ENCODE results near the gene RAP2A. TPM values are rescaled to one million over a fixed set of nuclear protein-coding genes. Genes with fewer than 3 reads are reported as not detected.

RAP2A gene
- total RNA-seq, 1 donor from 2014 or later, result 56.9 TPM

DNA sequence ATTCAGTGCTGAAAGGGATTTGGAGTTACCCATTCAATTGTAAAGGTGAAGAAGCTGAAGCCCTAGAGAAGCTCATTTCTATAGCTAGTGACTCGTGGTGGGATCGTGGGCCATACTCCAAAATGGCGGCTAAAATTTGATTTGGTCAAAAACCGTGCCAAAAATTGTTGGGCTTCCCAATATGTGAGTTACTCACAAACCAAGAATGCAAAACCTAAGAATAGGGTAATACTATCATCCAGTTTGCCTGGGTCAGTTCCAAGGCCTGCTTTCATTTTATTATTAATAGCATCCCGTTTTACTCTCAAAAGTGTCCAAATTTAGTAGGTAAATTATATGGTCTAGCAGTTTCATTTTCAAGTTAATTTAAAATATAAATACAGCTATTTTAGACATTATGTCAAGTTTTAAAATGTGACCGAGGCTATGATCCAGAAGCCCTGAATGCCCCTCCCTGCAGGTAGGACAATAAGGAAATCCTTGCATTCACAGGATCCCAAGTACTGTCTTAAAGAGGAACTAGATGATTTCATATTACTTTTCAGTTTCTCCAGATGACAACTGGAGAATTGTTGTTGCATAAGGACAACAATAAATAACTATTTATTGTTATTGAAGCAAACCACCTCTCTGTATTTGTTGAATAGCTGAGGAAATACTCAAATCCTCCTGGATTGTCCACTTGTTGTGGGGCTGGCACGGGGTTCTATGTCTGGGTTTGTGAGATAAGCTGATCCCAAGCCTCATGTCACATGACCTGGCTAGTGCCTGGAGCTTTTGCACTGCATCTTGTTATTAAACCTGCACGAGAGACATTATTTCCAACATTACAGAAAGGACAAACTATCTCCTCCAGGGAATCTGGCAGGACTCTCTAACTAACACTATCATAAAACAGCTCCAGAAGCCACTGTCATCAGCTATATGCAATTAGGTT is 11.6 kb upstream of the RAP2A start:
- no peak for DNase-seq (ENCODE audit: low read depth in 2 of 2)

DNA sequence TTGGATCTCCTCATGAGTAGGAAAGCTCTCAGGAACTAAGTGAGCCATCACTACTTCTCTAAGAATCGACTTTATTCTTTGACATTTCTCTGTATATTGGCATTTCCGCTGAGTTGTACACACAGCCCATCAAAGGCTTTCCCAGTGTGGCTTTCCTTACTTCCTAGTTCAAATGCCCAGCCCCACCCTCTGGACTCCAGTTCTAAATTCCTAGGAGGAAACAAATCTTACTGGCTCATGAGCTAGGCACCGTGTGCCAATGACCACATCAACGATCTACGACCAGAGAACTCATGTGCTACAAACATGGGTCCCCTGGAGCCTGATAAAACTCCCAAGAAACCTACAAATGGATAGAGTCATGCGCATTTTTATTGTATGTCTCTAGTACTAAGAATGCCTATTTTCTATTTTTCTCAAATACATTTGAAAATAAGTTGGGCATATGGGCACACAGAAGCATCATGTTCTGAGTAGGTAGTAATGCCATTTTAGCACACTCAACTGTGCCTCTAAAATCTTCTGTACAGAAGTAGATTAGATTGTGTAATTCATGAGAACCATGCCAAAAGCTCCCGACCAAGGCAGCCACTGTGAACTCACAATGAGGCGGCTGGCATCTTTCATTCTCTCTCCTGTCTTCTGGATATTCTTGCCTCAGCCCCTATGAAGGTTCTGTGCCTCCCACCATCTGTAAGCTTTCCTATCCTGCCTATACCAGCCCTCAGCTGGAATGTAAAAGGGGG is 10.5 kb upstream of the RAP2A start:
- no peak for DNase-seq (ENCODE audit: low read depth in 2 of 2)

DNA sequence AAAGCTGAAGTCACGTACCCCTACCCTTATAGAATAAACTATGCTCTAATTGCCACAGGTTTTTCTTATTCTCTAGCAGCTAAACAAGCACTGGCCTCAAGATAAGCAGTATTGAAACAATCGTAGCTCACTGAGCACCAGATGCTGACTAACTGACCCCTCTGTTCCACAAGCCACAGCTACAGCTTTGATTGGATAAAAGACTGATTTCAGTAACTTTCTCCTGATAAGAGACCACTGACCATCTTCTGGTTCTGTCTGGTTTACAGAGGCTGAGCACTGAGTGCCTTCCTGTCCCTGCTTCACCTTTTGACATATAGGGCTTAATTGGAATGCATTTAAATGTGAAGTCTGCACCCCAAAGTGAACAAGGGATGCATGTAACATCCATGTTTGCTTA is 8.4 kb upstream of the RAP2A start:
- DNase-seq (ENCODE audit: low read depth in 2 of 2), result no peak

DNA sequence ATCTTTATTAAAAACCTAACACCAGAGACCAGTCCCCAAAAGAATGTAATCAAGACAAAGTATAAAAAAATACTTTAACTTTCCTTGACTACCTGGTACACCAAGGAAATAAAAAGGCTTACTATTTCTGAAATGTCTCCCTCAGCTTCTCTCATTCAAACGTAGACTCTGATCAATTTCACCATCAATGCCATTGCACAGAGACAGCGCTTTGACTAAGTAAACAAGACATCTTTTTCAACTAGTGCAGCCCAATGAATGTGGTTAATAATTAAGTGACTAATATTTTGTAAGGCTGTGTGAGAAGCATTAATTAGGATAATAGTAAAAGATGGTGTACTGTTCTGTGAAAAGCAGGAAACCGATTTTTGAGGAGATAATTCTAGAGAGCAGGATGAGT is 7.3 kb upstream of the RAP2A start:
- DNase-seq (ENCODE audit: low read depth in 2 of 2), result no peak

DNA sequence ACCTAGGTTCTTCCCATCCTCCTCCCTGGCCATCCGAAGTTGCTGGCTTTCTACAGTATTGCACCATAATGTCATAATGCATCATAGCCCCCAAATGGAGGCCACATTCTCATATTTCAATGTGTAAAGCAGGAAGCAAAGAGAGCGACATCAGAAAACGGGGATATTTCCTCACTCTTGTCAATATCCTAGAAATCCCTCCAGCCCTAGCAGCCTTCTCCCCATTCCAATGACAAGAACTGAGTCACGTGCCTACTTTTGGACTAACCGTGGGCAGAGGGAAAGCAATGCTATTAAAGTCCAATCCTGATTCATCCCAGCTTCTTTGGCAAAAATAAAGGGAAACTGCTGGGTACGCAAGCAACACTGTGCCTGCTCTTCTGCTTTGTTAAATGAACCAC is 4.3 kb upstream of the RAP2A start:
- no peak for DNase-seq (ENCODE audit: low read depth in 2 of 2)

DNA sequence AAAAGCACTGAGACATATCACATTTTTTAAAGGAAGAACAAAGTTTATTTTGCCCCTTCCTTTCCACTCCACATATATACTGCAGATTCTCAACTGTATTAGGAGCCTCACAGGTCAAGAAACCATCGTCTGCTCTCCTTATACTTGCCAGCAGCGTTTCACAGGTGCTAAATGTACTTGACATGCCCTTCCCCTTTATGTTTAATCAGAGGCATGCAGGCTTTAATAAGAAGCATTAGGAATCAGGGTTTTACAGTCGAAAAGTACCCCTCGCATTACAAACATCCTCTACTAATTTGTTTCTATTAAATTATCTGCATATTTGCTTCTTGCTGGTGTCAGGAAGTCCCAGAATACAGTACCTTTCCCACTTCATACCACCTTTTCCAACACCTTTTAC is 3.7 kb upstream of the RAP2A start:
- no peak for DNase-seq (ENCODE audit: low read depth in 2 of 2)

DNA sequence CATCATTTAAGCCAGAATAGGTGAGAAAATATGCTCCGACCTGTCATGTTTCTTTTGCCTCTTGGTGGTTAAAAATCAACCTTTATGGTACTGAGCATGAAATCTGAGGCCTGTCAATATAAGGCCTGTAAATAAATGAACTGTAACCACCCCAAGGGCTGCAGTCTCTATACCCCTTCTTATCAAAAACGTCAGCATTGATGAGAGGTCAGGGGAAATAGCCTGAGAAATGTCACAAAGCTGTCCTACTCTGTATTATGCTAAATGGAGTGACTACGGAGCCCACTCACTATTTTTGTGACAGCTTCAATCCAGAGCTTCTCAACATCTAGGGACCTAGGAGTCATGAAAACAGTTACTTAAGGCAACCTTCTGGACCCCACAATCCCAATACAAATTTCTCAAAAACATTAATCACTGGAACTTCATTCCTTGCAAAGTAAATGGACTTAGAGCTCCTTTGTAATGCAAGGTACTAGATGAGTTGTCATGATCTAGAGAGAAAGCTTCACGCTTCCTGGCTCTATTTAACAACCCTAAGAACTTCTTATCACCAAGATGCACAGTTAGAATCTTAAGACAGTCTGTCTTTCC is 2.7 kb upstream of the RAP2A start:
- DNase-seq (ENCODE audit: low read depth in 2 of 2), result no peak

DNA sequence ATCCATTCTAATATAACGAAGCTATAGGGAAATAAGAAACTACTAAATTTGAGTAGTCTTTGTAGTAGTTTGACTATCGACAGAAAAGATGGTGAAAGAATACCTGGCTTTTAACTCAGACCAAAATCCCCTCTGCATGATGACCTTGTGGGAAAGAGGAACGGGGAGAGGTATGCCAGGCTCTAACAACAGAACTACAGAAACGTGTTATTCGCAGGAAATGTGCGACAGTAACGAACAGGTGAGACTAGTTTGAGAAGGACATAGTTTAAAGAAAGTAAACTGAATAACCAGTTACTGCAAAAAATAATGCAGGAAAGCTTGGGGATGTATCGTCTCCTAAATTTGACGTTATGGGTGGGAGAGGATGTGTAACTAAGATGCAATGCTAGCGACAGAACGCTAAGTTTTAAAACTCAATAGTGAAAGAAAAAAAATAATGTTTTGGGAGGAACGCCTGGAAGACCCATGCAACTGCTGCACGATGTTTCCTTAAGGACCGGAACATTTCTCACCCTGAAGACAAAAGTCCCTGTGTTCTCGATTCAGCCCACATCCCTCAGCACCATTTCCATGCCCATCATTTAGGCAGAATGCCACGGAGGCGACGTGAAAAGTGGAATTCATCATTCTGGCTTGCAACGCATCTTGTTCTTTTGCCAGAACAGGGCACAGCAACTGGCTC is 1.6 kb upstream of the RAP2A start:
- DNase-seq (ENCODE audit: low read depth in 2 of 2), result no peak

DNA sequence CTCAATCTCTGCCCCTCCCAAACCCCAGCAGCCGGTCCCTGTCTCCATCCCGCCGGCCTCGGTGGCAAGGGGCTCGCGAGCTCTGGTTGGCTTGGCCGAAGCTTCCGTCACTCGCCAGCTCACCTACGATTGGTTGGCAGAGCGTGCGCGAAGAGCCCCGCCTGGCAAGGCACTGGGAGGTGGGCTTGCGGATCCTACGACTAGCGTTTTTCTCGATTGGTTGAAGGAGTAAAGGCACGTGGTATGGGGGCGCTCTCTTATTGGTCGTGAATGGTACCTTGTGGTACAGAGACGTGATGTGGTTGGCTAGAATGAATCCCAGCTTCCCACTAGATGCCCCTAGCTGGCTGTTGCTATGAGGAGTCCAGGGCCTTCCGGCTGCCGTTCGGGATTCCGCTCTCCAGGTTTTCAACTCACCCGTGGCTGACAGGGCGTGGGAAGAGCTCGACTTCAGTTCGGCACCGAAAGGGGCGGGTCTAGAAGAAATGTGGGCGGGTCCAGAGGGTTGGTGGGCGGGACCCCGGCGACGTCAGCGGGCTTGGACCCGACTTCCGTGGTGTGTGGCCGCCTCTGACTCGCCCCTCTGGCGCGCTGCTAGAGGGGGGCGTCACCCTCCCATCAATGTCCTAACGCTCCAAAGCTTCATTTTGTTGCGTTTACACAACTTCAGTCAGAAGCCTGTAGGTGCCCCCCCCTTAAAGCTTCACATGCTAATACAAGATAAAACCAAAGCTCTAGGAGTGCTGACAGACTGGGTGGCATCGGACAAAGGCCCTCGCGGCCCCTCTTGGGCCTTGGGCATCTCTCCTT is 847 bp upstream of the RAP2A start:
- DNase-seq (ENCODE audit: low read depth in 2 of 2), result peak; percentile 100

DNA sequence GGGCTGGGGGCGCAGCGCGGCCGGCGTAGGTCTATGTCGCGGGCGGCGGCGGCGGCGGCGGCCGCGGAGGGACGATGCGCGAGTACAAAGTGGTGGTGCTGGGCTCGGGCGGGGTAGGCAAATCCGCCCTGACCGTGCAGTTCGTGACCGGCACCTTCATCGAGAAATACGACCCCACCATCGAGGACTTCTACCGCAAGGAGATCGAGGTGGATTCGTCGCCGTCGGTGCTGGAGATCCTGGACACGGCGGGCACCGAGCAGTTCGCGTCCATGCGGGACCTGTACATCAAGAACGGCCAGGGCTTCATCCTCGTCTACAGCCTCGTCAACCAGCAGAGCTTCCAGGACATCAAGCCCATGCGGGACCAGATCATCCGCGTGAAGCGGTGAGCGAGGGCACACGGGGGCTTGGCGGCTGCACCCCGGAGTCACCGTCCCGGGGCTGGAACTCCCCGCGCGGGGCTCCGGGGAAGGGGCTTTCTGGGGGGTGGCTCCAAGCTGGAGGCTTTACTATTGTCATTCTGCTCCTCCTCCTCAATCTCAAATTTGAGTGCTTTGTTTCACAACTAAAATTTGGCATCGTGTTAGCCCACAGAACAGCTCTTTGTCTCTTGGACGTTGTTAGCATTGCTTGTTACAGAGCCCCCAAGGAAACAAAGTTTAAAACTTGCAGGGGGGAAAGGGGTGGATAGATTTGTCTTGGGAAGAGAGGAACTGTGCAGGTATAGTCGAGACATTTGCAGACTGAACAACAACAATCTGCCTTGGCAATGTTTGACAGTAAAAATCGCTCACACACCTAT is 630 bp downstream of the RAP2A start:
- peak; percentile 44 to 47 for DNase-seq (ENCODE audit: low read depth in 2 of 2)

DNA sequence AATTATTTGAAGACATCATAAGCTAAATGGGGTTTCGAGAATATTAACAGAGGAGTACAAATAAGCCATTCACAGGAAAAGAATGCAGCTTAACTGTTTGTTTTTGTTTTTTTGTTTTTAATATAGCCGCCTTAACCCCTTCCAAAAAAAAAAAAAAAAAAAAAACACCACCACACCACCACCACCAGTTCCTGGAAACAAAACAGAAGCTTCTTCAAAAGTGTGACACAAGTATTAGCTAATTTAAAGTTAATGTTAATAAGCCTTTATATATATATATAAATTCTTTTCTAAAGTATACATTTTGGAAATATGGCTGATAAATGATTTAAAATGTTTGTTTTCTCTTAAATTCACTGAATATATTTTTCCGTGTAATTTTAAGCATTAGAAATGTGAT is 1.4 kb downstream of the RAP2A start:
- DNase-seq (ENCODE audit: low read depth in 2 of 2), result no peak

DNA sequence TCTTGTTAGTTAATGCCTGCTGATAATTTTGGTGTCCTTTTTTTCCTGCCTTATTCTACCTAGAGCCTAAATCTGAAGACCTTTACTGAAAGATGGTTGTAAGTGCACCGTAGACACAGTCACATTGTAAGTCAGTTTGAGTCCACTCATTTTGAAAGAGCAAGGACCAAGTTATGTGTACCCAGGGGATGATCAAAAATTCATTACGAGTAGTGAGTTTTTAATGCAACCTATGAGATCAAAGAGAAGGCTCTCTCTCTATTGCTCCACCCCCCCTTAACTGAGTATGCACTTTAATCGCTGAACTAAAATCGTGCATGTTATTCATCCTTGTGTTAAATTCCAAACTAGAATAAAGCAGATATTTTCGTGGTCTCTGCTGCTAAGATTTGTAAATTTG is 1.8 kb downstream of the RAP2A start:
- DNase-seq (ENCODE audit: low read depth in 2 of 2), result peak; percentile 6 to 11

DNA sequence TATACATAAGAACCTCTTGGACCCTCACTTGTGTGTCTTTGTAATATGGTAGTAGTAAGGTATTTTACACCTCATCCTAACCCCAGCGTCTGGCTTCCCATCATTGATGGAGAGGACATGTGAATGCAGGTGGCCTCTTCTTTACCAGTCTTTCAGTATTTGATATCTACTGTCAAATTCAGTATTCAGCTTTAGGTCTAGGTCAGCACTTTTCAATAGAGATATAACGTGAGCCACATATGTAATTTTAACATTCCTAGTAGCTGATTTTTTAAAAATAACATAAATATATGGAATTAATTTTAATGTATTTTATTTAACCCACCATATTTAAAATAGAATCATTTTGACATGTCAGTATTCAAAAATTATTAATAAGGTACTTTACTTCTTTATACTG is 2.9 kb downstream of the RAP2A start:
- DNase-seq (ENCODE audit: low read depth in 2 of 2), result no peak

DNA sequence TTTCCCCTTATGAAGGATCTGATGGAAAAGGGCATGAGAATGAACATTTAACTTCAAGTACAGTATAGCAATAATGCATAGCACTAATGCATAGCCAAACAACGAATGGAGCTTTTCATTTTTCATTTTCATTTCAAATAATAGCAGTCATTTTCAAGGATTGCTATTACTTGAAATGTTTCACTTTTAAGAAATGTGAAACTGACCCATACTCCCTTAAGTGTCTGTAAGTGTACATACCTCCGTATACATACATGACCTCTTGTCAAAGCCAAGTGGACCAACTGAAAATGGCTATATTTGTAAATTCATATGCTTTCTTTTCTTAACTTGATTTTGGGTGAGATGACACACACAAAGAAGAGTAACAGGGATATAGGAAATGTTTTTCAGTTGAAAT is 3.8 kb downstream of the RAP2A start:
- no peak for DNase-seq (ENCODE audit: low read depth in 2 of 2)

DNA sequence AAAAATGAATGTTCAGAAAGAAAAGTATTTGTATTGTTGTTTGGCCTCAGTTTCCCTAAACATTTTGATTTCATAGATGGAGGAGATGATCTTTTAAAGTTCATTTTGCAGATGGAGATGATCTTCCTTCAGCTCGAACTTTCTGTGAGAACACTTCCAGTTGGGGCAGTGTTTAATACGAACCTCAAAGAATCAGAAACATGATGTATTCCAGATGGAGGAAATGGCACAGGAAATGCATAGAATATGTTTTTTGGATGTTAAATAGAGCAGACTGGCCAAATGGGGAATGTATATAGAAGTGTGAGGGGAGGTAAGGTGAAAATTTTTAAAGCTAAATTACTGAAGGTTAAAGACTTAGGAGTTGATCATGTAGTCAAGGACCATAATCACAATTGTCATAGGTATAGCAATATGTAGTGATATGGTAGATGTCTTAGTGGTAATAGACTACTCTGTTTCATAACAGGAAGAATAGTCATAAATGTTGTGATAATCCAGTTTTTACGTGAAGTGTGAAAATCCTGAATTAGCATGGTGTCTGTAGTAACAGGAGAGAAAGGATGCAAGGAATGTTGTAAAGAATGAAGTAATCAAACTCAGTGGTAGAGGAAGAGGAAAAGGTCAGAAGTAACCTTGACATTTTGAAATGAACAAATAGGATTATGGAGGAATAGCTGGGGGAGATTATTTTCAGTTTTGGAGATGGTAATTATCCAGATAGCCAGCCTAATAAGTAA is 5.1 kb downstream of the RAP2A start:
- no peak for DNase-seq (ENCODE audit: low read depth in 2 of 2)

DNA sequence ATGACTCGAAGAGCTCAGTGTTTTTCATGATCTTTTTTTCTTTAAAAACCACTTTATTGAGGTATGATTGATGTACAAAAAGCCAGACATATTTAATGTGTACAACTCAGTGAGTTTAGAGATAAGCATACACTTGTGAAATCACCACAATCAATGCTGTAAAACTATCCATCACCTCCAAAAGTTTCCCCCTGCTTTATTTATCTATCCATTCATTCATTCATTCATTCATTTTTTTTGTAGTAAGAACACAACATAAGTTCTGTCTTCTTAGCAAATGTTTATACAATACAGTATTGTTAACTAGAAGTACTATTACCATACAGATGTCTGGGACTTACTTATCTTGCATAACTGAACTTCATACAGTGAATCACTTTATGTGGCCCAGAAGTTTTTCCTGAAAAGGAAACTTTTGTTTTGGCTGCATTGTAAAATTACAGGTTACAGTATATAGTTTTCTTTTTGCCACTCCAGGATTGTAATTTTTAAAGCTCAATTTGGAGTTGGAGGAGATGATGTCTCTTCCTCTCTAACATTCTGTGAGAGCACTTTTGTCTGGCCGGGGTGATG is 6.7 kb downstream of the RAP2A start:
- no peak for DNase-seq (ENCODE audit: low read depth in 2 of 2)

DNA sequence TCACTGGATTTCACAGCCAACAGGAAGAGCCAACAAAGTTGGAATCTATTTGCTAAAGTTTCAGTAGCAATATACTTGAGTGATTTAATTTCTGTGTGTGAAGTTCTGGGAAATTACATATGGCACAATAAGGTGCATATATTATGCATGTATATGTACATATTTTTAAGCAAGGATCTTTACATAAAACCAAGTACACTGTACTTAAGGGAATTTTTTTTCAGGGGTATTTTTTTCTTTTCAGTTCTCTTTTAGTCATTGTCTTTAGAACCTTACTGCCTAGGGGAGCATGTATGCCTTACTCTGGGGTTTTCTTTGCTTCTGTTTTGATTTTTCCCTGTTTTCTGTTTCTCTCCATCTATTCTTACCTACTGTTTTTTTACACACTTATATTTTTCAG is 7.4 kb downstream of the RAP2A start:
- DNase-seq (ENCODE audit: low read depth in 2 of 2), result no peak

DNA sequence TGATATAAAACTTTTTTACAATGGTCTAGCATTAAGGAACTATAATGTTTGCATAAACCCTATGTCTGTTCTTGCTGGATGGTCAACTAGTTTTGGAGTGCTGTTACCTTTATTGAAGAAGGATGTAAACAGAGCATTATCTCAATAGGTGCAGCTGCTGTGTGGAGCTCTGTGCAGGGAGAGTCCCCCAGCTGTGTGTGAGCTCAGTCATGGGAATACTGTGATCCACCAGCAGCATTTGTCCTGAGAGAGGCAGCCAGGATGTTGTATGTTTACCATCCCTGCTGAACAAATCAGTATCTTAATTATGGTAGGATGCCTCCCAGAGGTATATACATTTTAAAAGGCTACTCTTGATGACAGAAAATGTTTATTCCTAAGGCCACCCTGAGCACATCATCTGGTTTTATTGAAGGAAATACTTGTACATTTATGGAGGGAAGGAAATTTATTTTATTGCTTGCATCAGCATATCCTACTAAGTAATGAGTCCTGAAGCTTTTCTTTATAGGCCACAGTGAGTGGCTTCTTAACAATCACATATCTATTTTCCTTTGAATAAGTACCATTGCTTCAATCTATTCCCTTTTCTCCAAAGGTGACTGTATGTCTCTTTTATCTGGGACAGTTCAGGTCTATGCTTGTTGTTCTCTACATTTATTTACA is 11.7 kb downstream of the RAP2A start:
- DNase-seq (ENCODE audit: low read depth in 2 of 2), result no peak

DNA sequence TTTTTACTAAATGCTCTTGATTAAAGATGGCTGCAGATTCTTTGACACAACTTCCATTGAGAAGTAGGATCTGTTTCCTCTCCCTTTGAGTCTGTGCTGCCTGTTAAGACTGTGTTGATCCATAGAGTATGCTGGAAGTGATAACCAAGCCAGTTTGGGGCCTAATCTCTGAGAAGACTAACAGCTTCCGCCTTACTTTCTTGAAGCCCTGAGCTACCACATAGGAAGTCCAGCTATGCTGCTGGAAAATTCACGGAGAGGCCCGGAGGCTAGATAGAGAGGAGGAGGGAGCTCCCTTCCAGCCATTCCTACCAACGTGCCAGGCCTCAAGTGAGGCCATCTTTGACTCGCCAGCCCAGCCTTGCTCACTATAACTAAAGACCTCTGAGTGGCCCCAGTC is 12.5 kb downstream of the RAP2A start:
- DNase-seq (ENCODE audit: low read depth in 2 of 2), result no peak
